Measurements from ENCODE around the gene ZMYND15. TPM values are rescaled to one million over a fixed set of nuclear protein-coding genes. Genes with fewer than 3 reads are reported as not detected.

ZMYND15 gene
- total and polyA plus RNA-seq, 2 experiments from 2014 or later = 0.32 to 1.4 TPM

DNA sequence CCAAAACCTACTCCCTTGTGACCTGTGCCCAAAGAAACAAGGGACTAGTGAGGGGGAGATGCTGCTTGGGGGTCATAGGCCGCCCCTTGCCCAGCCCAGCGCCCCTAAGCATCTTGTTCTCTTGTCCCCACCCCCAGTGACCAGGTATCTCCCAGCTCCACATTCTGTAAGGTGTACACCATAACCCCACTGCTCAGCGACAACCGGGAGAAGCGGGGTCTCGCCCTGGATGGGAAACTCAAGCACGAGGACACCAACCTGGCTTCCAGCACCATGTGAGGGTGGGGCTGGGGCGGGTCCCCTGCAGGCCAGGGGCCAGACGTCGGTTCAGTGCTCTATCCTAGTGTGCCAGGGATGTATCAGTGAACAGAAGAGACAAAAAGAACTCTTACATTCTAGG lies 20.5 kb upstream of the ZMYND15 start:
- H3K79me2 ChIP-seq (replicated peaks; ENCODE audit: insufficient read depth) = no peaks in the 10 kb centered on the region
- no peak overlapping the region for H2AFZ ChIP-seq
- no peak for TF ChIP-seq POLR2AphosphoS5 (IDR thresholded peaks at IDR 0.05; ENCODE audit: low read depth)
- no peak for TF ChIP-seq NANOG (IDR thresholded peaks at IDR 0.05; ENCODE audit: borderline replicate concordance)
- TF ChIP-seq CREB1 (CRISPR knock-in tag; IDR thresholded peaks at IDR 0.05; ENCODE audit: low read depth) = no peak
- no peak for TF ChIP-seq JUNB (IDR thresholded peaks at IDR 0.05; ENCODE audit: unreplicated experiment)
- Mint-ChIP-seq H3K9me3 (no peaks in the 10 kb centered on the region), H3K36me3 (ENCODE audit: low read depth) (peaks cover 37% of the 10 kb centered on the region), H3K27ac (no peak overlapping the region), H3K27me3 (ENCODE audit: insufficient read depth, low read depth, poor library complexity) (peaks cover 18% of the 10 kb centered on the region), H3K4me3 (no peak overlapping the region), H3K4me1 (no peaks in the 10 kb centered on the region; the same call in 2 of the 3 replicates)
- no peak overlapping the region for H3K4me3 ChIP-seq
- no peaks in the 10 kb centered on the region; the same call in 1 of the 2 replicates for H3K36me3 ChIP-seq (ENCODE audit: insufficient read depth)
- no peak for DNase-seq (ENCODE audit: low spot score)
- no peaks in the 10 kb centered on the region; the same call in 1 of the 2 replicates for H4K20me1 ChIP-seq (replicated peaks; ENCODE audit: insufficient read depth)
- ATAC-seq = no peak
- no peaks in the 10 kb centered on the region for H3K9me2 ChIP-seq (ENCODE audit: insufficient read depth)
- H3K4me1 ChIP-seq (ENCODE audit: insufficient read depth) = no peaks in the 10 kb centered on the region
- no peak overlapping the region for H3K4me2 ChIP-seq
- H3K27me3 ChIP-seq (ENCODE audit: insufficient read depth) = no peaks in the 10 kb centered on the region
- no peaks in the 10 kb centered on the region for H3F3A ChIP-seq (replicated peaks; ENCODE audit: low read depth)
- H3K27ac ChIP-seq (ENCODE audit: low read depth) = no peak overlapping the region

DNA sequence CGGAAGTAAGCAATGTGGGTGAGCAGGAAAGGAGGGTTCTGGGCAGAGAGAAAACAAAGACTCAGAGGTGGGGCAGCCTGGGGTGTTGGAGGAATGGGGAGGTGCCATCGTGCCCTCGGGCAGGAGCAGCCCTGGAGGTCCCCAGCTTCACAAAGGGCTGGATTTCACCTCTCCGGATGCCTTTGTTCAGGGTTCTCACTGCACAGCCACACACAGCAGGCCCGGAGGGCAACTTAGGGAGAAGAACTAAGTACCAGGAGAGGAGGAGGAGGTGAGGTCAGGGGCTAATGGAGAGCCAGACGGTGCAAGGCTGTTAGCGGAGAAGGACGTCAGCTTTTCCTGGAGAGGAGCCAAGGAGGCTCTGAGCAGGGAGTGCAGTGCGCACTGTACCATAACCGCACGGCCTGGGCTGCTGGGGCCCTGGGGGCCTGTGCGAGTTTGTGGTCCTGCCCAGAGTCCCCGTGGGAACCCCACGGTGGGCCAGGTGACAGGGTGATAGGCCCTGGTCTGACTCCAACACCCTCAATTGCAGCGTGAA lies 19.9 kb upstream of the ZMYND15 start:
- Mint-ChIP-seq H3K27ac (no peak overlapping the region), H3K36me3 (ENCODE audit: low read depth) (peaks cover 37% of the 10 kb centered on the region), H3K4me1 (no peaks in the 10 kb centered on the region; the same call in 2 of the 3 replicates), H3K9me3 (no peaks in the 10 kb centered on the region), H3K27me3 (ENCODE audit: insufficient read depth, low read depth, poor library complexity) (peaks cover 18% of the 10 kb centered on the region), H3K4me3 (no peak overlapping the region)
- H3K79me2 ChIP-seq (replicated peaks; ENCODE audit: insufficient read depth) = no peaks in the 10 kb centered on the region
- H3K27ac ChIP-seq (ENCODE audit: low read depth) = no peak overlapping the region
- H4K20me1 ChIP-seq (replicated peaks; ENCODE audit: insufficient read depth) = no peaks in the 10 kb centered on the region; the same call in 1 of the 2 replicates
- no peak overlapping the region for H3K4me3 ChIP-seq
- no peak overlapping the region for H3K4me2 ChIP-seq
- no peaks in the 10 kb centered on the region; the same call in 1 of the 2 replicates for H3K36me3 ChIP-seq (ENCODE audit: insufficient read depth)
- no peak overlapping the region for H2AFZ ChIP-seq
- ATAC-seq (no peak), DNase-seq (ENCODE audit: low spot score) (no peak)
- no peaks in the 10 kb centered on the region for H3K9me2 ChIP-seq (ENCODE audit: insufficient read depth)
- H3K27me3 ChIP-seq (ENCODE audit: insufficient read depth) = no peaks in the 10 kb centered on the region
- no peaks in the 10 kb centered on the region for H3K4me1 ChIP-seq (ENCODE audit: insufficient read depth)
- TF ChIP-seq POLR2AphosphoS5 (IDR thresholded peaks at IDR 0.05; ENCODE audit: low read depth) (no peak), ZNF331 (CRISPR knock-in tag; IDR thresholded peaks at IDR 0.05; ENCODE audit: low read depth) (no peak), EZH2 (IDR thresholded peaks at IDR 0.05; ENCODE audit: low read depth, unreplicated experiment) (no peak), JUNB (IDR thresholded peaks at IDR 0.05; ENCODE audit: unreplicated experiment) (no peak), CREB1 (CRISPR knock-in tag; IDR thresholded peaks at IDR 0.05; ENCODE audit: low read depth) (no peak), ZNF114 (CRISPR knock-in tag; IDR thresholded peaks at IDR 0.05) (no peak), NANOG (IDR thresholded peaks at IDR 0.05; ENCODE audit: borderline replicate concordance) (no peak)
- TF ChIP-seq, protein P1, sequence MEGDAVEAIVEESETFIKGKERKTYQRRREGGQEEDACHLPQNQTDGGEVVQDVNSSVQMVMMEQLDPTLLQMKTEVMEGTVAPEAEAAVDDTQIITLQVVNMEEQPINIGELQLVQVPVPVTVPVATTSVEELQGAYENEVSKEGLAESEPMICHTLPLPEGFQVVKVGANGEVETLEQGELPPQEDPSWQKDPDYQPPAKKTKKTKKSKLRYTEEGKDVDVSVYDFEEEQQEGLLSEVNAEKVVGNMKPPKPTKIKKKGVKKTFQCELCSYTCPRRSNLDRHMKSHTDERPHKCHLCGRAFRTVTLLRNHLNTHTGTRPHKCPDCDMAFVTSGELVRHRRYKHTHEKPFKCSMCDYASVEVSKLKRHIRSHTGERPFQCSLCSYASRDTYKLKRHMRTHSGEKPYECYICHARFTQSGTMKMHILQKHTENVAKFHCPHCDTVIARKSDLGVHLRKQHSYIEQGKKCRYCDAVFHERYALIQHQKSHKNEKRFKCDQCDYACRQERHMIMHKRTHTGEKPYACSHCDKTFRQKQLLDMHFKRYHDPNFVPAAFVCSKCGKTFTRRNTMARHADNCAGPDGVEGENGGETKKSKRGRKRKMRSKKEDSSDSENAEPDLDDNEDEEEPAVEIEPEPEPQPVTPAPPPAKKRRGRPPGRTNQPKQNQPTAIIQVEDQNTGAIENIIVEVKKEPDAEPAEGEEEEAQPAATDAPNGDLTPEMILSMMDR (conservative IDR thresholded peaks at IDR 0.05; ENCODE audit: low read depth in 2 of 2) = no peak
- TF ChIP-seq, protein P2, sequence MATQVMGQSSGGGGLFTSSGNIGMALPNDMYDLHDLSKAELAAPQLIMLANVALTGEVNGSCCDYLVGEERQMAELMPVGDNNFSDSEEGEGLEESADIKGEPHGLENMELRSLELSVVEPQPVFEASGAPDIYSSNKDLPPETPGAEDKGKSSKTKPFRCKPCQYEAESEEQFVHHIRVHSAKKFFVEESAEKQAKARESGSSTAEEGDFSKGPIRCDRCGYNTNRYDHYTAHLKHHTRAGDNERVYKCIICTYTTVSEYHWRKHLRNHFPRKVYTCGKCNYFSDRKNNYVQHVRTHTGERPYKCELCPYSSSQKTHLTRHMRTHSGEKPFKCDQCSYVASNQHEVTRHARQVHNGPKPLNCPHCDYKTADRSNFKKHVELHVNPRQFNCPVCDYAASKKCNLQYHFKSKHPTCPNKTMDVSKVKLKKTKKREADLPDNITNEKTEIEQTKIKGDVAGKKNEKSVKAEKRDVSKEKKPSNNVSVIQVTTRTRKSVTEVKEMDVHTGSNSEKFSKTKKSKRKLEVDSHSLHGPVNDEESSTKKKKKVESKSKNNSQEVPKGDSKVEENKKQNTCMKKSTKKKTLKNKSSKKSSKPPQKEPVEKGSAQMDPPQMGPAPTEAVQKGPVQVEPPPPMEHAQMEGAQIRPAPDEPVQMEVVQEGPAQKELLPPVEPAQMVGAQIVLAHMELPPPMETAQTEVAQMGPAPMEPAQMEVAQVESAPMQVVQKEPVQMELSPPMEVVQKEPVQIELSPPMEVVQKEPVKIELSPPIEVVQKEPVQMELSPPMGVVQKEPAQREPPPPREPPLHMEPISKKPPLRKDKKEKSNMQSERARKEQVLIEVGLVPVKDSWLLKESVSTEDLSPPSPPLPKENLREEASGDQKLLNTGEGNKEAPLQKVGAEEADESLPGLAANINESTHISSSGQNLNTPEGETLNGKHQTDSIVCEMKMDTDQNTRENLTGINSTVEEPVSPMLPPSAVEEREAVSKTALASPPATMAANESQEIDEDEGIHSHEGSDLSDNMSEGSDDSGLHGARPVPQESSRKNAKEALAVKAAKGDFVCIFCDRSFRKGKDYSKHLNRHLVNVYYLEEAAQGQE (IDR thresholded peaks at IDR 0.05; ENCODE audit: unreplicated experiment) = no peak
- TF ChIP-seq, protein P3, sequence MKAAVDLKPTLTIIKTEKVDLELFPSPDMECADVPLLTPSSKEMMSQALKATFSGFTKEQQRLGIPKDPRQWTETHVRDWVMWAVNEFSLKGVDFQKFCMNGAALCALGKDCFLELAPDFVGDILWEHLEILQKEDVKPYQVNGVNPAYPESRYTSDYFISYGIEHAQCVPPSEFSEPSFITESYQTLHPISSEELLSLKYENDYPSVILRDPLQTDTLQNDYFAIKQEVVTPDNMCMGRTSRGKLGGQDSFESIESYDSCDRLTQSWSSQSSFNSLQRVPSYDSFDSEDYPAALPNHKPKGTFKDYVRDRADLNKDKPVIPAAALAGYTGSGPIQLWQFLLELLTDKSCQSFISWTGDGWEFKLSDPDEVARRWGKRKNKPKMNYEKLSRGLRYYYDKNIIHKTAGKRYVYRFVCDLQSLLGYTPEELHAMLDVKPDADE (IDR thresholded peaks at IDR 0.05) = no peak
- no peaks in the 10 kb centered on the region for H3F3A ChIP-seq (replicated peaks; ENCODE audit: low read depth)

Data from GM23338 (cell line).